ENCODE measurements around the gene ACTA1.
"Not testable (repeated sequence)": the region's sequence is repeated elsewhere in the genome, so short reads cannot be mapped to it uniquely, and the experiment has no call there.

The ACTA1 gene

GRCh38 chr1:229407206-229408026, 26.5 kb downstream of the ACTA1 start:
- no peak for DNase-seq

GRCh38 chr1:229406798-229407197, 27.1 kb downstream of the ACTA1 start:
- no peak for DNase-seq

GRCh38 chr1:229403573-229403972, 30.3 kb downstream of the ACTA1 start:
- DNase-seq: no peak

GRCh38 chr1:229402993-229403392, 30.9 kb downstream of the ACTA1 start:
- DNase-seq: no peak

- not testable (repeated sequence) for DNase-seq
Observed at GRCh38 chr1:229402329-229402728, 31.6 kb downstream of the ACTA1 start.

- DNase-seq: no peak
Observed at GRCh38 chr1:229397762-229398161, 36.1 kb downstream of the ACTA1 start.

GRCh38 chr1:229396585-229397206, 37.2 kb downstream of the ACTA1 start:
- DNase-seq: peak in 1 of 2 donors; percentile 47

- not testable (repeated sequence) for DNase-seq
Observed at GRCh38 chr1:229394517-229394916, 39.4 kb downstream of the ACTA1 start.

- DNase-seq: no peak
Observed at GRCh38 chr1:229392936-229393335, 41.0 kb downstream of the ACTA1 start.

- DNase-seq: no peak
Observed at GRCh38 chr1:229390130-229390529, 43.8 kb downstream of the ACTA1 start.

- peak; percentile 69 to 74 for DNase-seq
Observed at GRCh38 chr1:229388897-229389580, 44.9 kb downstream of the ACTA1 start.

GRCh38 chr1:229385853-229386456, 47.9 kb downstream of the ACTA1 start:
- DNase-seq: no peak

GRCh38 chr1:229384822-229385221, 49.1 kb downstream of the ACTA1 start:
- no peak for DNase-seq

GRCh38 chr1:229383961-229384360, 49.9 kb downstream of the ACTA1 start:
- DNase-seq: no peak

GRCh38 chr1:229383188-229383587, 50.7 kb downstream of the ACTA1 start:
- no peak for DNase-seq
